Stimulated activated CD8-positive, alpha-beta memory T cell treated with anti-CD3 and anti-CD28 coated beads, Interleukin-15, amount 100 ng/mL, for 4 hours (primary cell): ENCODE results near the gene GLUL.
"Not testable (repeated sequence)": the region's sequence is repeated elsewhere in the genome, so short reads cannot be mapped to it uniquely, and the experiment has no call there.

Experiments
- DNase-seq, 2 donors: peaks; one replicate each; pipeline ENCODE4 v3.0.0-alpha.2; 2020; ENCODE audit warnings: low read depth in 2 of 2

GLUL gene

DNA sequence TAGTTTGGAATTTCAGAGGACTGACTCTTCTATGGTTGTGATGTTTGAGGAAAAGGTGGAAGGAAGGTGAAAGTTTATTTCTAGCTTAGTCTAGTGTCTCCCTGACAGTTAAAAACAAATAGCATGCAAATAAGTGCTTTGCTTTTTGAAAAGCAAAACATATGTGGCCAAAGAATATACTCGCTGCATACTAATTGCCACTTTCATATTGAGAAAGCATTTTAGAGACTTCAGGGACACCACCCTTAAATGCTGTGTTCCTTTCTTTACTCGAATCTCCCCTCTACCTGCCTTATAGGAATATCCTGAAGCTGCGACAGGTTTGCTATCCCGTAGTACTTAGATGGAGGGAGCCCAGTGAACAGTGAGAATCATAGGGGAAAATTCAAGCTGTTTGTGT is 23.2 kb downstream of the GLUL start:
- DNase-seq, result no peak

GRCh38 chr1:182367926-182368325 is 23.7 kb downstream of the GLUL start:
- DNase-seq, result no peak

DNA sequence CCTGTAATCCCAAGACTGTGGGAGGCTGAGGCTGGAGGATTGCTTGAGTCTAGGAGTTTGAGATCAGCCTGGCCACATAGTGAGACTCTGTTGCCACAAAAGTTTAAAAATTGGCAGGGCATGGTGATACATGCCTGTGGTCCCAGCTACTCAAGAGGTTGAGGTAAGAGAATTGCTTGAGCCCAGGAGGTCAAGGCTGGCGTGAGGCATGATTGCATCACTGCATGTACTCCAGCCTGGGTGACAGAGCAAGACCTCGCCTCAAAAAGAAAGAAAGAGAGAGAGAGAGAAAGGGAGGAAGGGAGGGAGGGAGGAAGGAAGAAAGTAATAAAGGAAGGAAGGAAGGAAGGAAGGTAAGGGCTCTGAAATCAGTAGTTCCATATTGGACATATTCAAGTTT is 25.0 kb downstream of the GLUL start:
- DNase-seq, result no peak

DNA sequence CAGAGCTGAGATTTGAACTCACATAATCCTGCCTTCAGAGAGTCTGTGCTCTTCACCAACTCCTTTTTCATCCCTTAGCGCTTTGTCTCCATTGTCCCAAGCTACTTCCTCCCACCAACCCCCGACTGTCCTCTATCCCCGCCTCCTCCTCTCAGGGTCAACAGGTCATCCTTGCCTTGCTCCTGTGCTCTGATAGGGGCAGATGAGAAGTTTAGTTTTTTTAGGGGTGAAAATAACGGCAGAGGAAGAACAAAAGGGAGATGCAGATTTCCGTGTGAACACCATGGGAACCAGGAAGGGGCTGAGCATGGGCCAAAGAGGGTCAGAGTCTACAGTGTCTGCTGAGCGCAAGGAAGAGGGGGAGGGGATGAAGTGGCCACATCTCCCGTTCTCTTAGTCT is 31.9 kb downstream of the GLUL start:
- DNase-seq, result no peak

GRCh38 chr1:182357913-182358312 is 33.7 kb downstream of the GLUL start:
- no peak for DNase-seq

GRCh38 chr1:182357171-182357570 is 34.4 kb downstream of the GLUL start:
- DNase-seq, result no peak

DNA sequence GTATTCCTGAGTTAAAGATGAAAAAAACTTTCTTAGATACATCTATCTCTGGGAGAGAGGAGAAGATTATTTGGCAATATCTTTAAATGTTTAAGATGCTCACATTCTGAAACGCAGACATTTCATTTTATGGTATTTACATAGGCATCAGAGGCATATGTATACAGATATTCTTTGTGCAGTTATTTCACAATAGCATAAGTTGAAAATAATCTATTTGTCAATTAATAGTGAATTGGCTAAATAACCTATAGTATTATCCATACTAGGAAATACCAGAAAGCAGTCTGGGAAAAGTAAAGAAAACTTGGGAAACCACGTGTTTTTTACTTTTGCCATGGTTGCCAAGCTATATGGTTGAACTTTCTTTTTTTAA is 35.9 kb downstream of the GLUL start:
- no peak for DNase-seq

DNA sequence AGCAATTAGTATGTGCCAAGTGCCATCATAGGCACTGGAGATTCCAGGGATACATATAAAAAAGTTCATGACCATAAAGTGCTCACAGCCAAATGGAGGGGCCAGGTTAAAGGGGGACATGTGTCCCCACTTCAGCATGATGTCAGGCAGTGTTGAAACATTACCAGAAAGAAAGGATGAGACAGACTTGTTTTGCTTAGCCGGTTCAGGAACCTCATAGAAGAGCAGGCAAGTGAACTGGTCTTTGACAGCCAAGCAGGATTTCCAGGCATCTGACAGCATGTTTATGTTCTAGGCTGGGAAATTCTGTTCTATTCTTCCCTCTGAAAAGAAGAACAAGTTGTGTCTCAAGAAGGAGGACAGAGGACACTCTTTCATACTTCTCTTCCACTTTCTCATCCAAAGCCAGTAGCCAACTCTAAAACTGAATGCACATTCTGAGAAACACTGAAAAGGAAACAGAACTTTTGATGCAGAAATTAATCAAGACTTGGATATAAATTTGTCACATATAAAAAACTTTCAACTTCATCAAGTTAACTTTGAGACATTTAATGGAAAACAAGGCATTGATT is 39.7 kb downstream of the GLUL start:
- no peak for DNase-seq

- no peak for DNase-seq
Measured at GRCh38 chr1:182350839-182351238, 40.8 kb downstream of the GLUL start.

GRCh38 chr1:182348961-182349747 is 42.4 kb downstream of the GLUL start:
- no peak for DNase-seq

DNA sequence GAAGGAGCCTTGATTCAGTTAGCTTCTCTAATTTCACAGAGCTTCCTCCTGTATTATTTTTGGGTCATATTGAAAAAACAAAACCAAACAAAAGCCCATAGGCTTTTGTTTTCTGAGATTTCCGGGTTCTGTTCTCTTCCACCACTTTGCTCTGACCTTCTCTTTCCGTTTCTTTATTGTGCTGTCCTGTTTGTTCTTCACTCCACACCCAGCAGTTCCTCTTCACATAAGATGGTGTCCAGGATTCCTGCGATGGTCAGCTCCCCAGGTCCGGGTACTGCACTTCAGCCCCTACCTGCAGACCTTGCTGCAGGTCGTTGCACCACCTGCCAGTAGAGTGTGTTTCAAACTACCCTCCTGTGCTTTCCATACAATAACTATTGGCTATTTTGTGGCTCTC is 44.6 kb downstream of the GLUL start:
- no peak for DNase-seq

DNA sequence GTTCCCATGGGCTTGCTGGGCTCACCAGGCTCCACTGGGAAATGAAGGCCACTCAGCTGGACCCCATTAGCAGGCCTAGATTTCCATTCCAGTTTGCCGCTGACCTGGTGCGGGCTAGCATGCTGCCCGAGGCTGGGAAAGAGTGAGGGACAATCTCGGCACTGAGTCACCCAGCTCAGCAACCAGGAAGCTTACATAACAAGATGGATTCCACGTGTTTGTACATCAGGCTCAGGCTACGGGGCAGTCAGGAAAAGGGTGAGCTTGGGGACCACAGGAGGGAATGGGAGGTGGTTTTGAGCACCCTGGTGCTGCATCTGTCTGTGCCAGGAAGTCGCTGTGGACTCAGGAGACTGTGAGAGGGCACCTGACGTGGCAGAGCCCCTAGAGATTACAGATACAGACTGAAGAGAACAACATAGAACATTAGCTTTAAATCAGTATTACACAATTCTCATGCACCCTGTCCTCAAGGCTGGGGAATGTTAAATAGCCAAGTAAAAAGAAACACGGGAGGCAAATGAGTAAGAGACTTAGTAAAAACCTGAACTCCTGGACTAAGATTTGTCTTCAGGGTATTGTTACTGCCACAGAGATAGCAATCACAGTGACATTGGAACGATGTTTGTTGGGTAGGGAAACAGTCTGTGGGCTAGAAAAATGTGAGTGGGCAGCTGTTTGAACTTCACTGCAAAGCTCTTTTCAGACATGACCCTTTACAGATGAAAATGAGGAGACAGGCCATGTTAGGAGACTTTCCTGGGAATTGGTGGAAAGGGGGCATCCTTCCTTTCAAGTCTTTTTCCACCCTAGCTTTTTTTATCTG is 51.1 kb downstream of the GLUL start:
- no peak for DNase-seq

DNA sequence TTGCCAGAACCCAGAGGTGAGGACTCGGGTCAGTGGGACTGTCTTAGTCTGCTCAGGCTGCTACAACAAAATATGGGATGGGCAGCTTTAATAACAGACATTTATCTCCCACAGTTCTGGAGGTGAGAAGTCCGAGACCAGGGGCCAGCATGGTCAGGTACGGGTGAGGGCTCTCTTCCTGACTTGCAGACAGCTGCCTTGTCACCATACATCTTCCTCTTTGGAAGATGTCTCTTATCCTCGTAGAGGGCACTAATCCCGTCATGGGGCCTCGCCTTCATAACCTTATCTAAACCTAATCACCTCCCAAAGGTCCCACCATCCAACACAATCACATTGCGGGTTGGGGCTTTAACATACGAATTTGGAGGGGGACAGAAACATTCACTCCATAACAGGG is 51.9 kb downstream of the GLUL start:
- no peak for DNase-seq

GRCh38 chr1:182338806-182339370 is 52.7 kb downstream of the GLUL start:
- no peak for DNase-seq

GRCh38 chr1:182337736-182338571 is 53.6 kb downstream of the GLUL start:
- no peak for DNase-seq

- DNase-seq, result no peak
Measured at GRCh38 chr1:182335771-182336566, 55.6 kb downstream of the GLUL start.

GRCh38 chr1:182333071-182333571 is 58.5 kb downstream of the GLUL start:
- DNase-seq, result not testable (repeated sequence)

- DNase-seq, result no peak
Measured at GRCh38 chr1:182332261-182333060, 59.1 kb downstream of the GLUL start.
